Renal cortical epithelial cell (primary cell): ENCODE results near the gene GCG. TPM values are rescaled to one million over a fixed set of nuclear protein-coding genes. Genes with fewer than 3 reads are reported as not detected.

ENCODE experiments used
- DNase-seq: peaks from one replicate; pipeline ENCODE4 v3.0.0-alpha.2; 2011; ENCODE audit warnings: low read depth
- total RNA-seq: library from RNA; depleted of rRNA; stranded (reverse); fragments of >200 nt; gene quantifications from 2 replicates; pipeline ENCODE4 v1.2.3, GENCODE V29; 2014

Gene GCG
- total RNA-seq, 1 donor from 2014 or later: not detected

DNA sequence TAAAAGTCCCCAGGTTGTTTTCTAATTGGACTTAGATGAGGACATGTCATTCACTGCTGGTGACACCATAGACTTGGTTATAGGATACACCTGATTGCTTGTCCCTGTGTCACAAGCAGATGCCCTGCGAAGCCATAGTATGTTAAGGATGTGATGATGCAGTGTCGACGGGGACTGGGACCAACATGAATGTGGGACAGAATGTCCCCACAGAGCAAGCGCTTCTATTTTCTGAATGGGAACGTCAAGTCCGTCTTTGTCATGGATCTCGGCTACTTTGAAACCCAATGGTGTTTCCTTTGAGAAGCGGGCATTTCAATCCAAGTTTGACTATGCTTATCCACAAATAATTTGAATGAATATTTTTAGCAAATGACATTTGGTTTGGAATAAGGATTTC lies 2.1 kb downstream of the GCG start:
- no peak for DNase-seq

DNA sequence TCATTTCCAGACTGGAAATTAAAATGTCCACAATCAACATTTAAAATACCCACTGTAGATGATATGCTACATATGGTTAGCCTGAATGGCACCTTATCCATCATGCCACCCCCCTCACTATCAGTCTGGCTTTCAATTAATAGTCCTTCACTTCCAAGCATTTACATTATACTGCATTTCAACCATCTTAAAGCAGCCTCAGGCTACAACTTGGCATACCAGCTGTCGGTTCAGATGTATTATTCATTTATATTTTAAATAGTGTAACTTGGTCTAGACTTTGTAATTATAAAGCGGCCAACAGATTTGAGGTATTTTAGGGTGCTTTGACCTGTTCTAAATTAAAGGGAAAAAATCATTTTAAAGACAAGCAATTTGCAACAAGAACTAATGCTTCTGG lies 2.6 kb downstream of the GCG start:
- DNase-seq: no peak

DNA sequence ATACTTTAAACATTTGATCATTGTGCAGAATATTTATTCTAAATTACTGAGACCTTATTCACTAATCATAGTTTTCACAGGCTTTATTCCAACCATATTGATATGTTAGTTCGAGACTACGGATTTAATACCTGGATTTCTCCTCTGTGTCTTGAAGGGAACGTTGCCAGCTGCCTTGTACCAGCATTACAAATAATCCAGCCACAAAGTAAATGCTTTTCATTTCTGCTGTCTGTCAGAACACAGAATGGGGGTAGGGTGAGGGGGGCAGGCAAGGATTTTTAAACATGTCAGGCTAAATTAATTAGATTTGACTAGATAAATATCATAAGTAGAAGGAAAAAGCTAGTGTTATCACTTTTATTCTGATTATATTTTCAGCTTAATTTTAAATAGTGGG lies 3.1 kb downstream of the GCG start:
- DNase-seq: no peak

DNA sequence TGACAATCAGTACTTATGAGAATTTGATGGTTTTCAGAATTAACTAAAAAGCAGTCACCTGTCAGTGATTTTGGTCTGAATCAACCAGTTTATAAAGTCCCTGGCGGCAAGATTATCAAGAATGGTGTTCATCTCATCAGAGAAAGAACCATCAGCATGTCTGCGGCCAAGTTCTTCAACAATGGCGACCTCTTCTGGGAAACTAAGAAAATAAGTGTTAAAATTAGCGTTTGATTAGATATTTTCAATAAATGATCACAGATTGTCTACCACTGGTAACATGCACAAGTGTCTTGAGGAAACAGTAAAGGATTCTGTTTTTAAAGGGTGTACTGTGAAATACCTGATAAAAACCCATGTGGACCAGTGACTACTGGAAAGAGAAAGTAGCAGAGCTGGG lies 8.1 kb downstream of the GCG start:
- no peak for DNase-seq

DNA sequence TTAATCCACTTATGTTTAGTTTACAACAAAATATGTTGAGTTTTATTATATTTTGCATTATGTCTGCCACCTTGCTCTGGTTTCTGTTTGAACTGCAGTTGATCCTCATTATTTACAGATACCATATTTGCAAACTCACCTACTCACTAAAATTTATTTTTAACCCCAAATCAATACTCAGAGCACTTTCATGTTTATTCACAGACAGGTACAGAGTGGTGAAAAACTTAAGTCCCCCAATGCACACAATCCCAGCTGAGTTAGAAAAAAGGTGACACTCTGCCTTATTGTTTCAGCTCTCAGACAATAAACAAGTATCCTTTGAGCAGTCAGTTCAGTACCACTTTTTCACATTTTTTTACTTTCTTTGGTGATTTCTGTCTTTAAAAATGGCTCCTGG lies 13.7 kb downstream of the GCG start:
- no peak for DNase-seq

DNA sequence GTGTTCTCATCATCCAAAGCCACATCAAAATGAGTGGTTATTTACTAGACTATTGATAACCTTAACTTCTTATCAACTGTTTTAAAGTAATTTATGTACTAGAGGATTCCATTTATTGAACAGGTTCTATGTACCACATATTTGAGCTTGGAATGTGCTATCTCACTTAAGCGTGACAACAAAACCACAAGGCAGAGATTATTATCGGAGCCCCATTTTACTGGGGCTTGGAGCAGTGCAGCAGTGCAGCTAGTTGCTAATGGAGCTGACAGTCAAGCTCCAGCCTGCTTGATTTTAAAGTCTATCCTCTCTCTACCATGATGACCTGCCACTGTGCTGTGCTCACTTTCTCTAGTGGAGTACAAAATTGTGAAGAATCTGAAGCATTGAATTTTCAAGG lies 24.6 kb downstream of the GCG start:
- DNase-seq: no peak

DNA sequence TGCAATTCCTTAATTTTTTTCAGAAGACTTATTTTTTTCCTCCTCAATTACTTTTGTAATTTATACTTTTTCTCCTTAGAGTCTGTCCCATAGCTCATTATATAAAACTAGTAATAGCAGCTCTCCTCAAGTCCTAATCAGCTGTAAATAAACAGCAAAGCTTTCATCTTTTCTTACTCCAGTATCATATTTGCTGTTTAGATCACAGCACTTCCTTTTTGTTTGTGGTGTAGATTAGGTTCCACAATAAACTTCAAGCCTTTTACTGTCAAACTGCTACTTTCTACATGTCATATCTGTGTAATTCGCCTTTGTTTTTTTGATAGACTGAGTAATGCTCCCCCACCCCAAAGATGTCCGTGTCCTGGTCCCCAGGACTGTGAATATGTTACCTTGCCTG lies 25.5 kb downstream of the GCG start:
- no peak for DNase-seq

DNA sequence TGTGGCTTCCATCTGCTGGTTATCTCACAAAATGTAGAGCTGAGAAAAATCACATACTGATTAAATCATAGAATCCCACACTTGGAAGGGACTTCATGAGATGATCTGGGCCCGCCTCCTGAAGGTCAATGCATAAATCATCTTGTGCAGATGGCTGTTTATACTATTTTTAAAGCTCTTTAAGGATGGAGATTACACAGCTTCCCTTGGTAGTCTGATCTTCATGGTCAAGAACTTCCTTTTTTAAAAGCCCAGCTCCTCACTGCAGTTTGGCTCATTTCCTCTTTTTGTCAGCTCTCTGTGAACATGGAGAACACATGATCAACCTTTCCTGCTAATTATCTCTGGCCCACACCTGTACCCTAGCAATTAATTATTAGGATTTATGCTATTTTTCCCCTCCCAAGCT lies 25.9 kb downstream of the GCG start:
- DNase-seq: no peak

DNA sequence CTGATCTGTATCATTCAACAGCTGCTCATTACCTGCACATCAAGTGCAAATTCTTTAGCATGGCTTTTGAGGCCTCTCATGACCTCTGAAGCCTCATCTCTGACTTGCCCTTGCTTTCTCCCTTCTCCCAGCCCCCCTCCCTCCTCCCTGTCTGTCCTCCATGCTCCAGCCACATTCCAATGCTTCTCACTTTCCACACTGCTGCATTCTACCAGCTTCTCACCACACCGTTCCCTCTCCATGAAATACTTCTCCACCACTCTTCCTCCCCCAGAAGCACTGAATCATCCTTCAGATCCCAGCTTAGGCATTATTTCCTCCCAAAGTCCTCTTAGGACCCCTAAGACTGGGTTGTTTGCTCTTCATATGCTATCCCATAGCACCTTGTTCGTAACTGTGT lies 26.9 kb downstream of the GCG start:
- DNase-seq: peak; percentile 54

DNA sequence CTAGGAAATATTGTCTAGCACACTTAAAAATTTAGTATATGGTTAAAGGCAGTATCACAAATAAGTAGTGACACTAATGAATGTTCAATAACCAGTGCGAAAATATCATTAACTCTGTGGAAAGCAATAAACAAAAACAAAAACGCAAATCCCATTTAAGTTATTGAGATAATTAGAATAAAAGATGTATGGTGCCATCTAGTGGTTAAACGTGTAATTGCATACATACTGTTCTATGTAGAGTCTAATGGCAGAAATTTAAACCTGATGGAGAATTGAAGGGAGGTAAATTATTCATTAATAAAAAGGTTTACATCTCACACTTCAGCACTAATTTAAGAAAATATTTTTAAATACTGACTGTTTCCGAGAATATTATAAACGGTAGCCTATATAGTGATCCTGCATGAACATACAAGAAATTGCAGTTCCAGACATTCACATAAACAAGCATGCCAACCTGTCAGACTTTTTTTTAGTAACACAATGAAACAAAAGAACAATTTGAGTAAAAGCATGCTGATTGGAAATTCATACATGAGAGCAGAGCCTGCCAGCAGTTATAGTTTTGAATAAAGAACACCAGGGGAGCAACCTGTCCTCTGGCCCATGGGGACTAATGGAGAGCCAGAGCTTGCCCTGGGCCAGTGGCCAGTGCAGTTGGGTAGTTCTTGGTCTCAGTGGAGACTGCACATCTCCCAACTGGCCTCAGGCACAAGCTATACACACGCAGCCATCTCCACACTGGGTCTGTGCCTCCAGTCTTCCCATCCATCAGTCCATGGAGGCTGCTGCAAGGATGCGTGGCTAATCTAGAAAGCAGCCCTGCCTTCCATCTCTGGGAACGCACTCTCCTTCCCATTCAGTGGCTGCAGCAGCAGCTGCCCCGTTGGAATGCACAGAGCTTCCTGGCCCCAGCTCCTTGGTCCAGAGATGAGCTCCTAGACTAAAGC lies 28.0 kb downstream of the GCG start:
- peak; percentile 65 for DNase-seq

DNA sequence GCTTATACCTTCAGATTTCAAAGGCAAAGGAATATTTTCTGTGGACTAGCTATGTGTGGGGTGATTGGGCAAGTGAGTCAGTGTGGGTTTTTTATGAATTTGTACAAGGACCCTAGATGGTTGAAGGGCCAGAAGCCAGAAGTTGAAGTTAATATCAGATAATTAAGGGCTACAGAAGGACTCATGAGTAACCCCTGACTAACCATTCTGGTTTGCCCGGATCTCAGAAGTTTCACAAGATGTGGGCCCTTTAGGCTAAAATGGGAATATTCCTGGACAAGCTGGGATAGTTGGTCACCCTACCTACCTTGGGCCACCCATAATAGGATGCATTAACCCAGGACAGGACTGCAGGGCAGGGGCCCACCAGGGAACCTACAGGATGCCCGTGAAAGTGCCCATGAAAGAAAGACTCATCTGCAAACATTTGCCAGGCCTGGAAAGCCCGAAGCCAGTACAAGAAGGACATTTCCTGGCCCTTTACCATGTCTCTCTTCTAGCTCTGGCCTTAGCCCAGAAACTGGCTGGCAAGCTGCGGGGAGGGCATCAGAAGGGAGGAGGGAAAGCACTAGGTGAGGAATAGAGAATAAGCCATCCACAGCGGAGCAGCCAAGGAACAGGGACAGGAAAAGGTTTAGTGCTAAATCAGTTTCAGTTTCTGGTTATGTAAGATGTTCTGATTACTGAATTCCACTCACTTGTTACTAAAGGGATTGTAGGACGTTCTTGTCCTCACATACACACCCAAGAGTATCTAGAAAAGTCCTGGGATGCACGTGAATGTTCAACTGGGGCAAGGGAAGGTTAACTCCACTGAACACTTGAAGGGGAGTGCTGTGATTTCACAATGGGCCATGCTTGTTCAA lies 33.6 kb downstream of the GCG start:
- DNase-seq: peak; percentile 95

DNA sequence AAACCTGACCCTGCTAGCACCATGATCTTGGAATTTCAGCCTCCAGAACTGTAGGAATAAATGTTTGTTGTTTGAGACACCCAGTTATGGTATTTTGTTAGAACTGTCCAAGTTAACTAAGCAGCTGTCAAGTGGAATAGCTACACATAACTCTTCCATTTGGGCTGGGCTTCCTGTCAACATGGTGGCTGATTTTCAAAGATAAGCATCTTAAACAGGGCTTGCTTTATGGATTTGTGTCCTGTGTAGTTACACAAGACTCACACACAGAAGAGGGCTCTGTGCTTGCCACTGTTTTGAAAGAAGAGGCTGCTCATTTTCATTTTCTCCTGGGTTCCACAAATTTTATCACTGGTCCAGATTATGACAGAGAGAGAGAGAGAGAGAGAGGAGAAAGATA lies 35.7 kb downstream of the GCG start:
- DNase-seq: no peak

DNA sequence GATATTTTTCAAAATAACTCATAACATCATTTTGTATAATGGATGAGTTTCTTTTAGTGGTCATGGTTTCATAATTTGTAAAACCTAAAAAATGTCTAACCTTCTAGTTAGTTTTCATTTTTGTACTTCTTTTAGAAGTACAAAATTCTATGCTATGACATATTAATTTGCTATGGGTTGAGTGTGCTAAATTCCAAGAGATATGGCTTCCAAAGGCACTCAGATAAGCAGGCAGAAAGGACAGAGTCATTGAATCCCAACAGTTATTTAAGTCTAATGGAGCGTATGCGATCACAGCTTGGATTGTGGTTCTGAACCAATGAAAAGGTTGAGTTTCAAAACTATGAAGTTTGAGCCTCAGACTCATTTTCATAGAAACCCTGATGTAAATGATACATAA lies 37.0 kb downstream of the GCG start:
- DNase-seq: no peak

DNA sequence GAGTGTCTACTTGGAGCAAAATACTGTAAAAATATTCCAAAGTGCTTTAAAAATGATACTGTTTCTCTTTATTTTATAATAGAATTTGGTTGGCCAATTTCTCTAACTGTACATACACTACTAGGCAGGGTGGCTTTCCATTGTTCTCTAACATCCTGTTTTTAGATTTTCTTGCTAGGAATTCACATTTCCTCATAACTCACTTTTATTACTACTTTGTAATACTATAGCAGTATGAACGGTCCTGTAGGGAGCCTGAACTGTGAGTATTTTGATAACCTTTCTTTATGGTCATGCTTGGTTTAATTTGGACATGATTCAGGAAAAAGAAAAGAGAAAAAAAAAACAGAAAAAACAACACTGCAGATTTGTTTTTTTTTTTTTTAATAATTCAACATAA lies 37.8 kb downstream of the GCG start:
- DNase-seq: peak; percentile 45

DNA sequence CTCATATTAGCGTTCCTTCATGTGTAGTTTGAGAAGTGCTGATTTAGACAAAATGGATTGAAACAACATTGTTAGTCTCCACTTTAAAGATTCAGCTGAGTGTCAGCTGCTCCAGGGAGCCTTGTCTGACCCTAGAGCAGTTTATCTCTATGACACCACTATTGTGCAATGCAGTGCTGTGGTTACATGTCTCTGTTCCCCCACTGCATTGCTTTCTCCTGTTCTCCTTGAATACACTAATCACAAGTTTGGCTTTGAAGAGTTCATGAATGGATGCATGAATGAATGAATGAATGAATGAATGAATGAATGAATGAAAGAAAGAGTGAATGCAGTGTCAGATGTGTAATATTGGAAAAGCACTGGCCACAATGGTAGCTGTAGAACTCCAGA lies 38.3 kb downstream of the GCG start:
- peak; percentile 91 for DNase-seq

DNA sequence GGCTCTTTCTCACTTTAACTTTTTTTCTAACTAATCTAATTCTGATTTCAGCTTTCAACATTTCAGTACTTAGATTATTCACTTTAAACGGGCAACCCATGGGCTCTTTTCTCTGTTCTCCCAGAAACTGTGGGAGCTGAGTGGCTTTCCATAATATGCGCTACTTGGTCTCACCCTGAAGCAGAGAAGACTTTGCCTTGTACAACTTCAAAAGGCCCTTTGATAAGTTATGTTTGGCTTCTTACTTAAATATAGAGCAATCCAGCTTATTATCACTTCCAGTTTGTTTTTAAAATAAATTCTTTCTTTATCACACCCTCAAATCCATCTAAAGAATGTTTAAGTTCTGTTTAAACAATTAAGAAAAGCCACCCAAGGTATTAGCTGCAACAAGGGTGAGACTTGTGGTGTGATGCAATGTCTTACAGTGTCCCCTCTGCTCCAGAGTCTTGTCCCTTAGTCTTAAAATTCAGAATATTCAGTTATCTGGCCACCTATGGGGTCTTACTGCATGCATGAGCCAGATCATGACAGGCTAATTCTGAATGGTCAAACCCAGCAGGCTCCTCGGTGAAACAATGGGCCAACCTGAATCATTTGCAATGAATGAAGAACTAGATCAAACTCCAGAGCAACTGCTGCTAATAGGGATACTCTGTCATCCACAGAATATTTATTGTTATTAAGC lies 38.8 kb downstream of the GCG start:
- DNase-seq: no peak

DNA sequence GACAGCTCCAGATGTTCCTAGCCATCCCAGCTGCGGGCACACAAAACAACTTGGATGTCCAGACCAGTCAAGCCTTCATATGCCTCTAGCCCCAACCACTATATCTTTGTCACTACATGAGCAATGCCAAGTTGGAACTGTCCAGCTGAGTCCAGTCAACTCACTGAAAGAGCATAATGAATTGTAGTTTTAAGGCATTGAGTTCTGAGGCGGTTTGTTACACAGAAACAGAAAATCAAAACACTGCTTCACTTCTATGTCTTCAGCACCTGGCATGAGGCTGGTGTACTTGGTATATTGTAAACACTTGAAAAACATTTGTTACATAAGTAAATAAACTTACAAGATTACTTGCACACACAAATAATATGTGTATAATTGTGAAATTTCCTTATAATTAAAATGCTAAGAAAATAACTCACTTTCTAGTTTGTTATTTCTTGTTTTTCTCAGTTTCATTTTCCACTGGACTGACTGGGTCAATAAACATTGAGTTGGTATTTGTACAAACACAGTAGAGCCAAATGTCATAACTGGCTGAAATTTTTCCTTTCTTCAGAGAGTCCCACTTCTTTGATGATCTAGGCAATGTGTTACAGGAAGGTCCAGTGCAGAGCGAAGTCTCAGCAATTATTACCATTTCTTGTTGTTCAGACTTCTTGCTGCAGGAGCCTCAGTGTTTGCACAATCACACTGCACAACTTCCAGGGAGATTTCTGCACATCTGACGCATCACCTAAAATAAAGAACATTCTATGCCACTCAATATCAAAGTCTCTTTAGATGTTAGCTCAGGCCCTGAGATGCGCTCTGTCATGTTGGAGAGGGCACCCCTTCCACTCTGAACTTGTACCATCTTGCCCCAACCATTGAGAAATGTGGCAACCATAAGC lies 39.8 kb downstream of the GCG start:
- DNase-seq: peak; percentile 36

DNA sequence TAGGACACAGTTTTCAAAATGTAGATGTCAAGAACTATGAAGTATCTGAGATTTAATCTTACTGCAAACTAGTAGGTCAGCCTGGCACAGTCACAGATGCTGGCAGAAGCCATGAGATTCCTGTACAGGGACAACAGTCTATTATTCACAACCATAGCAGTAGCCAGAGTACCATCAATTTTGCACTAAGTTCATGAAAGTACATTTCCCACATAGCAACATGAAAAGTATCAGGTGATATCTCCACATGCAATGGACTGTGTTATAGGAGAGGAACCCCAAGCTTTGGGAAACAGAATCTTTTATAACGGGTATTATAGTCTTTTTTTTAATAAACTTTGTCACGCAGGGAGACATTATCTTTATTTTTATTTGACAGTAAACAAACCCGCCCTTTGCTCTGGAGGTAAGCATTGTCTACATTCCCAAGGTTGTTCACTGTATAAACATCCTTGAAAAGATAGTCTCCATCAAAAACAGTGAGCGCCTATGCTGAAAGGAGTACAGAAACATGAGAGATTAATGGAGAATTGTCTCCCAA lies 44.6 kb downstream of the GCG start:
- DNase-seq: no peak

DNA sequence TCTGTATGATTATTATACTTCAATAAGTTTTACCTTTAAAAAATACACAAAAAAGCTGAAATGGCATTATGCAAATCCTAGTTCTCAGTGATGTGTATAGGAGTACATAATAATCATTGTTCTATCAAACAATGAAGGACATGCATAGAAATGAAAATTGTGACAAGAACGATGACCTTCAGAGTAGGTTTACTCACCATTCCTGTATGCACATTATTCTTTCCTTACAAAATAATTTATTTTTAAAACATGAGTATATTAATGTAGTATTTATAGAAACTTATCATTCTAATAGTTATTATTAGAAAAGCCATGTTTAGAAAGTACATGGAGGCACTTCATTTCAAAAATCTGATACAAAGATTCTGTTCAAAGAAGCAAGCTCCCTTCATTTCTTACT lies 45.3 kb downstream of the GCG start:
- no peak for DNase-seq

DNA sequence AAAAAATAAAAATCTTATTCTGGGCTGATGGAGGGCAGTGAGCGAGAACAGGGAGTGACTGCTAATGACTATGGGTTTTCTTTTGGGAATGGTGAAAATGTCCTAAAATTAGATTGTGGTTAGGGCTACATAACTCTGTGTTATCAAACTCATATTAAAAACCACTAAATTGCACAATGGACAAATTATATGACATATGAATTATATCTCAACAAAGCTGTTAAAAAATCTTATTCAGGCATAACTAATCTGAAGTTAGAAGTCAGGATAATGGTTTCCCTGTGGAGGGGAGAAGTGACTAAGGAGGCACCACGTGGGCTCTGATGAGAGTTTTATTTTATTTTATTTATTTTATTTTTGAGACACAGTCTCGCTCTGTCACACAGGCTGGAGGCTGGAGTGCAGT lies 45.9 kb downstream of the GCG start:
- no peak for DNase-seq

DNA sequence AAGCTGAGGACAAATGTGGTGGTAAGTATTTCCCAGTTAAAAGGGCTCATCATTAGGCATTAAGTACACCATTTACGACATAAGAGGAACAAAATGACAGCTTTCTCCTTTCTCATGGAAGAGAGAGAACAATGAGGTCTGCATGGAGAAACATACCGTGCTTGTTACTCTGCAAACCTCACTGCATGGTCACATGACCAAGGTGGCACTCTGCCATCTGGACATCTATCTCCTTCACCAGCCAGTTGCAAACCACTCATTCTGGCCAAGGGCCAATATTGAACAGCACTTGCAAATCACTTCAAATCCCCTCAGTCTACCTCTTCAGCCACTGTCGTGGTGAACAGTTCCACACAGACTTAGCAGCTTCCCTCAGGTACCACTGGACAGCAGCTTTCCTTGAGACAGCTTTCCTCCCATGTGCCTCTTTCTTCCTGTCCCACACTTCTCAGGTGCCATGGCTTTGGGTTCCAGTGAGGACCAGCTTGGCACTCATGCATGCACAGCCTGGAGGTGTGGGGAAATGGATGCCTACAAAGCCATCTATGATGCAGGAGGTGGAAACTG lies 48.5 kb downstream of the GCG start:
- DNase-seq: peak; percentile 65
